GM12878 (cell line): ENCODE data around the gene VASP. TPM values are rescaled to one million over a fixed set of nuclear protein-coding genes. Genes with fewer than 3 reads are reported as not detected.
A peak's percentile ranks its signal among the peaks of the same experiment; 100 is the strongest.

ENCODE experiments used
- ATAC-seq: fragments of 200-7000 bp; cut with Tn5 transposase; 3 replicates; pipeline ENCODE4 v1.9.1; 2020; ENCODE audit warnings: mild to moderate bottlenecking, moderate library complexity
- BruUV-seq: library from RNA; stranded (reverse); fragments of 400-500 nt; replicated peaks from 2 replicates; lab custom pipeline; 2021; lab: Mats Ljungman, UMichigan
- CTCF ChIA-PET: fragments of 300-600 bp; sonication (Branson Sonifier 250); formaldehyde crosslinking; extraction: SDS; loops from one replicate; lab custom pipeline; 2021; ENCODE audit warnings: inconsistent platforms; lab: Yijun Ruan, JAX
- POLR2A ChIA-PET: fragments of 350-600 bp; formaldehyde crosslinking; extraction: SDS; loops from one replicate; lab custom pipeline; 2021; ENCODE audit warnings: inconsistent platforms; lab: Charles Lee
- RAD21 ChIA-PET: fragments of 300-600 bp; sonication (Branson Sonifier 250); formaldehyde crosslinking; loops from one replicate; lab custom pipeline; 2023; ENCODE audit warnings: antibody characterized with exemption; ENCODE audit not compliant: unreplicated experiment; lab: Charles Lee
- SMC1A ChIA-PET: fragments of 300-600 bp; sonication (Branson Sonifier 250); formaldehyde crosslinking; loops from one replicate; lab custom pipeline; 2023; ENCODE audit not compliant: unreplicated experiment, uncharacterized antibody; lab: Charles Lee
- DNase-seq: peaks from one replicate; pipeline ENCODE4 v3.0.0-alpha.2; 2011; ENCODE audit warnings: low read depth, low spot score
- FAIRE-seq: peaks from 3 replicates; lab custom pipeline; 2011; peaks lifted over from hg19 to GRCh38; lab: Jason Lieb, UNC
- H2AFZ ChIP-seq: 2 replicates; pipeline ENCODE4 v1.6.0; 2011; ENCODE audit warnings: low read depth, low read length, control low read depth; ENCODE audit not compliant: control insufficient read depth
- H3K27ac ChIP-seq: 2 replicates; pipeline ENCODE4 v1.5.1; 2011; ENCODE audit warnings: control low read depth; ENCODE audit not compliant: control insufficient read depth, insufficient read depth
- H3K27me3 ChIP-seq, 2 experiments: replicated peaks in 1 of 2; 2 replicates each; pipeline versions ENCODE4 v1.6.0 to v1.6.1; 2011; ENCODE audit warnings: low read length in 1 of 2; ENCODE audit not compliant: control insufficient read depth in 2 of 2, insufficient read depth in 2 of 2
- H3K36me3 ChIP-seq, 2 experiments: 2 replicates each; pipeline ENCODE4 v1.5.1; 2011; ENCODE audit warnings: low read length in 1 of 2; ENCODE audit not compliant: control insufficient read depth in 2 of 2, insufficient read depth in 2 of 2
- H3K4me1 ChIP-seq: 2 replicates; pipeline ENCODE4 v1.6.1; 2011; ENCODE audit warnings: mild to moderate bottlenecking, low read length, moderate library complexity, mixed read lengths; ENCODE audit not compliant: control insufficient read depth, insufficient read depth
- H3K4me2 ChIP-seq: 2 replicates; pipeline ENCODE4 v1.6.0; 2011; ENCODE audit warnings: control low read depth; ENCODE audit not compliant: control insufficient read depth, insufficient read depth
- H3K4me3 ChIP-seq: fragments of 200-600 bp; sonication (generic); 2 replicates; pipeline ENCODE4 v1.5.1; 2016
- H3K79me2 ChIP-seq: 2 replicates; pipeline ENCODE4 v1.6.0; 2011; ENCODE audit warnings: low read length; ENCODE audit not compliant: control insufficient read depth, insufficient read depth
- H3K9ac ChIP-seq: 2 replicates; pipeline ENCODE4 v1.8.0; 2011; ENCODE audit warnings: low read length, control low read depth, mixed read lengths; ENCODE audit not compliant: control insufficient read depth, insufficient read depth
- H3K9me3 ChIP-seq: replicated peaks from 3 replicates; pipeline ENCODE4 v1.5.1; 2011; ENCODE audit warnings: mild to moderate bottlenecking, low read length; ENCODE audit not compliant: control insufficient read depth, insufficient read depth
- H4K20me1 ChIP-seq: 2 replicates; pipeline ENCODE4 v1.6.0; 2011; ENCODE audit not compliant: control insufficient read depth, insufficient read depth
- BMI1 ChIP-seq: fragments of 450-650 bp; IDR thresholded peaks from 2 replicates; pipeline ENCODE4 v1.6.1; 2016; ENCODE audit warnings: mild to moderate bottlenecking, moderate library complexity, borderline replicate concordance
- CBFB ChIP-seq: IDR thresholded peaks from 2 replicates; pipeline ENCODE4 v1.6.1; 2016; ENCODE audit warnings: antibody characterized with exemption, low read depth
- CHD2 ChIP-seq: IDR thresholded peaks from 2 replicates; pipeline ENCODE4 v1.6.1; 2011; ENCODE audit warnings: low read depth, low read length, improper control_type of control experiment, borderline replicate concordance
- DPF2 ChIP-seq: fragments of 450-650 bp; IDR thresholded peaks from 2 replicates; pipeline ENCODE4 v1.6.1; 2017; ENCODE audit warnings: mild to moderate bottlenecking
- ETV6 ChIP-seq, 2 experiments: fragments of 450-650 bp in 1 of 2; IDR thresholded peaks in 1 of 2; conservative IDR thresholded peaks in 1 of 2; 2 replicates each; pipeline ENCODE4 v1.6.1; 2014; ENCODE audit warnings: antibody characterized with exemption in 1 of 2, borderline replicate concordance in 1 of 2, low read depth in 1 of 2, mild to moderate bottlenecking in 1 of 2, moderate library complexity in 1 of 2
- FOS ChIP-seq: IDR thresholded peaks from 3 replicates; pipeline ENCODE4 v1.6.1; 2011; ENCODE audit warnings: borderline replicate concordance; ENCODE audit not compliant: insufficient read length; ENCODE audit errors: extremely low read depth
- KDM1A ChIP-seq: fragments of 200-600 bp; sonication (generic); IDR thresholded peaks from 2 replicates; pipeline ENCODE4 v1.6.1; 2016; ENCODE audit warnings: borderline replicate concordance
- MTA2 ChIP-seq: fragments of 450-650 bp; IDR thresholded peaks from 2 replicates; pipeline ENCODE4 v1.6.1; 2016; ENCODE audit warnings: low read depth, mild to moderate bottlenecking, moderate library complexity
- NFXL1 ChIP-seq: fragments of 450-650 bp; IDR thresholded peaks from 2 replicates; pipeline ENCODE4 v1.6.1; 2017; ENCODE audit warnings: antibody characterized with exemption, mild to moderate bottlenecking, borderline replicate concordance
- NKRF ChIP-seq: fragments of 450-650 bp; conservative IDR thresholded peaks from 2 replicates; pipeline ENCODE4 v1.6.1; 2017; ENCODE audit warnings: mild to moderate bottlenecking, moderate library complexity
- NR2F1 ChIP-seq: fragments of 450-650 bp; conservative IDR thresholded peaks from 2 replicates; pipeline ENCODE4 v1.6.1; 2017; ENCODE audit warnings: mild to moderate bottlenecking
- POLR2A ChIP-seq: IDR thresholded peaks from 2 replicates; pipeline ENCODE4 v1.6.1; 2011; ENCODE audit warnings: low read depth, mild to moderate bottlenecking, low read length
- RB1 ChIP-seq: fragments of 450-650 bp; formaldehyde crosslinking; IDR thresholded peaks from 2 replicates; pipeline ENCODE4 v1.6.1; 2017; ENCODE audit warnings: mild to moderate bottlenecking, borderline replicate concordance
- SMC3 ChIP-seq: IDR thresholded peaks from 2 replicates; pipeline ENCODE4 v1.6.1; 2011; ENCODE audit warnings: low read length, improper control_type of control experiment, borderline replicate concordance
- SP1 ChIP-seq: IDR thresholded peaks from one replicate; pipeline ENCODE4 v1.6.1; 2011; ENCODE audit warnings: low read depth, low read length
- TBL1XR1 ChIP-seq: IDR thresholded peaks from 2 replicates; pipeline ENCODE4 v1.6.1; 2012; ENCODE audit warnings: low read depth, low read length, improper control_type of control experiment
- WRNIP1 ChIP-seq: IDR thresholded peaks from 2 replicates; pipeline ENCODE4 v1.6.1; 2011; ENCODE audit warnings: low read depth, low read length, improper control_type of control experiment, borderline replicate concordance
- YY1 ChIP-seq: IDR thresholded peaks from 2 replicates; pipeline ENCODE4 v1.6.1; 2011; ENCODE audit warnings: low read depth, mild to moderate bottlenecking, low read length
- ZNF384 ChIP-seq: IDR thresholded peaks from 2 replicates; pipeline ENCODE4 v1.6.1; 2012; ENCODE audit warnings: low read depth, mild to moderate bottlenecking, low read length, improper control_type of control experiment, borderline replicate concordance
- WGBS: methylation state at CpG from one replicate; pipeline ENCODE4 v1.1.6; 2016; ENCODE audit warnings: low lambda C conversion rate; ENCODE audit not compliant: insufficient replicate concordance, insufficient coverage; ENCODE audit errors: missing lambda C conversion rate; 5-methylcytosine and 5-hydroxymethylcytosine counted together
- in situ Hi-C: fragments of 300-500 bp; cut with MboI; formaldehyde crosslinking; loops from 9 replicates; pipeline ENCODE4 v1.14.3; 2018; ENCODE audit warnings: mixed read lengths
- intact Hi-C: fragments of 100-400 bp; cut with micrococcal nuclease; formaldehyde crosslinking; loops from one replicate; pipeline ENCODE4 v1.14.2; 2022; ENCODE audit not compliant: unreplicated experiment
- polyA plus RNA-seq, 11 experiments: library from polyadenylated mRNA; depleted of rRNA in 4 of 11; unstranded in 6 of 11; stranded (reverse) in 5 of 11; fragments of >200 nt; fragmentation: Nextera tagmentation in 4 of 11; fragmentation: Illumina TruSeq in 1 of 11; extraction: Ambion mirVana in 4 of 11; extraction: Trizol in 1 of 11; gene quantifications; 1 replicate in 1 of 11; 2 replicates in 10 of 11; pipeline versions ENCODE4 v1.2.1 to v1.2.3, GENCODE V29; 2011 to 2016; ENCODE audit warnings: inconsistent platforms in 2 of 11, missing spikeins in 2 of 11, low read depth in 1 of 11
- total RNA-seq, 4 experiments: library from RNA; depleted of rRNA in 3 of 4; stranded (reverse); fragments of >200 nt in 3 of 4; fragmentation: Illumina TruSeq in 1 of 4; extraction: Trizol in 1 of 4; gene quantifications; 2 replicates each; pipeline versions ENCODE4 v1.2.1 to v1.2.3, GENCODE V29; 2013 to 2021

The VASP gene
- total and polyA plus RNA-seq, 10 of the 15 experiments (the other 5 are each of a cell fraction or from before 2014, with no cell fraction given): 19.5 to 298 (median 84.8) TPM

- Histone ChIP-seq H4K20me1 (peaks cover 3% of the 10 kb centered on the region; the same call in 1 of the 2 replicates), H3K9ac (peak overlapping the region; percentile 79), H3K9me3 (no peaks in the 10 kb centered on the region), H3K27me3 (peaks cover 0 to 2% of the 10 kb centered on the region in 2 experiments; a peak in 2 of 4 replicates), H3K4me1 (peaks cover 14% of the 10 kb centered on the region), H3K4me3 (peak overlapping the region; percentile 74), H3K79me2 (no peaks in the 10 kb centered on the region), H3K27ac (peak overlapping the region; percentile 91), H3K4me2 (peak overlapping the region; percentile 97), H2AFZ (peak overlapping the region; percentile 40), H3K36me3 (no peaks in the 10 kb centered on the region)
- DNase-seq: no peak
- ChIA-PET RAD21 (interaction anchor here (0.5 to 4.3 kb wide), 12 partner anchors 7 to 172 kb away, joined by 3 to 64 read pairs (median 4); partner anchors contain the start of gene PPP1R13L), POLR2A (interaction anchor here (0.6 to 2.3 kb wide), 11 partner anchors 9 to 222 kb away, joined by 3 to 12 read pairs (median 4); partner anchors contain the start of genes ERCC1, PPP1R13L and QPCTL), SMC1A (interaction anchor here (0.8 to 4.8 kb wide), 10 partner anchors 8 to 174 kb away, joined by 3 to 52 read pairs (median 4); no protein-coding TSS in a partner anchor), CTCF (interaction anchor here (0.7 to 5.2 kb wide), 11 partner anchors 8 to 329 kb away, joined by 3 to 71 read pairs (median 6); no protein-coding TSS in a partner anchor)
- 3% methylated on average over 21 of the region's 33 CpGs for WGBS
- FAIRE-seq: no peak
- peak; percentile 7 for ATAC-seq
- in situ Hi-C loops (loop anchor here (25.0 kb wide), 1 partner anchor 1708 kb away; the partner anchor contains the start of gene SMG9), intact Hi-C loops (loop anchor here (2.0 to 10.0 kb wide), 2 partner anchors 19 to 395 kb away; partner anchors contain the start of genes GEMIN7 and ZNF296)
- BruUV-seq: no TSS peak
- TF ChIP-seq YY1: no peak
- no peak for TF ChIP-seq POLR2A
- no peak for TF ChIP-seq SMC3
- no peak for TF ChIP-seq KDM1A
- TF ChIP-seq CHD2: peak; percentile 48; the same call in 1 of the 2 replicates
- TF ChIP-seq WRNIP1: no peak
- no peak for TF ChIP-seq NR2F1
- TF ChIP-seq DPF2: 0 out of 2 replicates have a peak, but pooled peaks have one; percentile 15
- no peak for TF ChIP-seq SP1
- no peak for TF ChIP-seq CBFB
- TF ChIP-seq ZNF384: no peak
- TF ChIP-seq BMI1: no peak
- no peak for TF ChIP-seq NFXL1
- TF ChIP-seq NKRF: no peak
- TF ChIP-seq RB1: no peak
- TF ChIP-seq FOS: no peak
- no peak for TF ChIP-seq ETV6 (conservative IDR thresholded peaks at IDR 0.05 in 1 of 2, IDR thresholded peaks at IDR 0.05 in 1 of 2; ENCODE audit: borderline replicate concordance in 1 of 2, low read depth in 1 of 2)
- no peak for TF ChIP-seq MTA2
- TF ChIP-seq TBL1XR1: no peak
These were observed 37.1 kb upstream of the VASP start for GRCh38 chr19:45469945-45470761.
